Tibial nerve (tissue), 4 donors: ENCODE results near the gene XRCC4.

Experiments
- EP300 ChIP-seq, 2 donors: sonication (generic); formaldehyde crosslinking; IDR thresholded peaks; one replicate each; pipeline ENCODE4 v1.6.1; 2017; ENCODE audit warnings: antibody characterized with exemption in 2 of 2, mild to moderate bottlenecking in 1 of 2
- POLR2A ChIP-seq, 2 donors: fragments of 450-650 bp; IDR thresholded peaks; one replicate each; pipeline ENCODE4 v1.6.1; 2017; ENCODE audit warnings: antibody characterized with exemption in 2 of 2, mild to moderate bottlenecking in 2 of 2, moderate library complexity in 2 of 2
- TF ChIP-seq, protein P1 (sequence below), 5 experiments: fragments of 200-600 bp in 3 of 5; fragments of 450-650 bp in 2 of 5; sonication (generic) in 3 of 5; IDR thresholded peaks; one replicate each; pipeline ENCODE4 v1.5.1; 2016 to 2019; ENCODE audit warnings: antibody characterized with exemption in 5 of 5, mild to moderate bottlenecking in 3 of 5, moderate library complexity in 2 of 5

DNA sequence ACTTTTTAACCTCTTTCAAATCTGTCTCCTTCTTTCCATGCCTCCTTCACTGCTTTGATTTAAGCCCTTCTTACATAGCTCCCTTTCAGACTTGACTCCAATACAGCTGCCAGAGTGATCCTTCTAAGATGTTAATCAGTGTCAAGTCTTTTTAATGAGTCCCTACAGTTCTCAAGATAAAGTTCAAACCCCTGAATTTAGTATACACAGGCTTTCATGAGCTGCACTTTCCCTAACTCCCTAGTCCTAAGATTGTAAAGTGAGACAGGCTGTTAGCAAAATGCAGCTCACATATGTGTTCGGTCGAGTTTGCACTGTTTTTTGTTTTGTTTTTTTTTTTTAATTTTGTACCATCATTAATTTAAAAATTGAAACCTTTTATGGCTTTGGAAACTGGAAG lies 203.8 kb downstream of the XRCC4 start:
- TF ChIP-seq, protein P1, sequence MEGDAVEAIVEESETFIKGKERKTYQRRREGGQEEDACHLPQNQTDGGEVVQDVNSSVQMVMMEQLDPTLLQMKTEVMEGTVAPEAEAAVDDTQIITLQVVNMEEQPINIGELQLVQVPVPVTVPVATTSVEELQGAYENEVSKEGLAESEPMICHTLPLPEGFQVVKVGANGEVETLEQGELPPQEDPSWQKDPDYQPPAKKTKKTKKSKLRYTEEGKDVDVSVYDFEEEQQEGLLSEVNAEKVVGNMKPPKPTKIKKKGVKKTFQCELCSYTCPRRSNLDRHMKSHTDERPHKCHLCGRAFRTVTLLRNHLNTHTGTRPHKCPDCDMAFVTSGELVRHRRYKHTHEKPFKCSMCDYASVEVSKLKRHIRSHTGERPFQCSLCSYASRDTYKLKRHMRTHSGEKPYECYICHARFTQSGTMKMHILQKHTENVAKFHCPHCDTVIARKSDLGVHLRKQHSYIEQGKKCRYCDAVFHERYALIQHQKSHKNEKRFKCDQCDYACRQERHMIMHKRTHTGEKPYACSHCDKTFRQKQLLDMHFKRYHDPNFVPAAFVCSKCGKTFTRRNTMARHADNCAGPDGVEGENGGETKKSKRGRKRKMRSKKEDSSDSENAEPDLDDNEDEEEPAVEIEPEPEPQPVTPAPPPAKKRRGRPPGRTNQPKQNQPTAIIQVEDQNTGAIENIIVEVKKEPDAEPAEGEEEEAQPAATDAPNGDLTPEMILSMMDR (IDR thresholded peaks at IDR 0.05), result no peak
- TF ChIP-seq EP300 (IDR thresholded peaks at IDR 0.05), result no peak
- no peak for TF ChIP-seq POLR2A (IDR thresholded peaks at IDR 0.05)
